HG02973 (cell line): ENCODE results near the gene EHMT1.

Source experiments
- ATAC-seq: cut with Tn5 transposase; IDR thresholded peaks from one replicate; pipeline ENCODE4 v1.9.1; 2021; ENCODE audit warnings: moderate library complexity; ENCODE audit not compliant: unreplicated experiment

Gene EHMT1

DNA sequence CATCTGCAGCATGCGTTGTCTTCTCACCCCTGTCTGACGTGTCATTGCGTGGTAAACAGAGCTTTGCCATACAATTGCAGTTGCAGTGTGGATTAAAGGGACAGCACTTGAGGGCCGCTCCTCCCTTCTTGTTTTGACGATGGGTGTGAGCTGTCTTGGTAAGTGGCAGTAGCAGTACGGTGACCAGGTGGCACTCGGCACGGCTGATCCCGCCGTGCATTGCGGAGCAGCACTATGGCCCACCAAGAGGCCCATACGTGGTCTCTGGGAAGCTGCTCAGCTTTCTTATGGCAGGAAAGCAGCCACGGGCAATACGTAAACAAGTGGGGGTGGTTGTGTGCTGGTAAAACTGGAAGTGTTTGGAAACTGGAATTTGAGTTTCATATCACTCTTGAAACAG, 25.1 kb downstream of the EHMT1 start:
- ATAC-seq = no peak

DNA sequence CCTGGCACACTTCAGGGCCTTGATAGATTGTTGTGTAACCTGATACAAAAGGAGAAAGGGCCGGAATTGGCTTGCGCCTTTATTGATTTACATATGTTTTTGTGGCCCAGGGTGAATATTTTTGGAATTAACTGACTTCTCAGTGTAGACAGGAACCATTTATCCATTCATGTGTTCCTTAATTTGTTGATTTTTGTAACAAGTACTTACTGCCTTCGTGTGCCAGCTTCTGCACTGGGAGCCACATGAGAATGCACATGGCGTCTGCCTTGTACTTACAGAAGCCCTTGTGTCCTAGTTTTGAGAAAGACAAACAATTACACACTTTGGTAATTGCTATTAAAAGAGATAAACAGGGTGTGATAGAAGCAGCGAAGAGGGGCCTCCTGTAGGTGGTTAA, 26.4 kb downstream of the EHMT1 start:
- no peak for ATAC-seq

DNA sequence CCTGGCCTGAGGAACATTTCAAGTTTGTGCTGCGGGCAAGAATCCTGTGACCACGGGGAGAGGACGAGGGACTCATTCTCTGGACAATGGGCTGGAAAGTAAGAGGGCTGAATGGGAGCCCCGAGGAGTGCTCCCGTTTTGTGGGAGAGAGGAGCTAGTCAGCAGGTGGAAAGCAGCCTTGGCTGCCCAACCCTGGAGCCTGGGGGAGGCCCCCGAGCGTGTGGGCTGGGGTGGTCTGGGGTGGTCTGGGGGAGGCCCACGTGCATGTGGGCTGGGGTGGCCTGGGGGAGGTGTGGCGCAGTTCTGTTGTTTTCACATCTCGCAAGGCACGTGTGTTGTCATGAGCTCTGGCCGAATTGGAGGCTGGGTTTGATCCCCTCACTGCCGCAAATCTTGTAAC, 27.5 kb downstream of the EHMT1 start:
- ATAC-seq = no peak

DNA sequence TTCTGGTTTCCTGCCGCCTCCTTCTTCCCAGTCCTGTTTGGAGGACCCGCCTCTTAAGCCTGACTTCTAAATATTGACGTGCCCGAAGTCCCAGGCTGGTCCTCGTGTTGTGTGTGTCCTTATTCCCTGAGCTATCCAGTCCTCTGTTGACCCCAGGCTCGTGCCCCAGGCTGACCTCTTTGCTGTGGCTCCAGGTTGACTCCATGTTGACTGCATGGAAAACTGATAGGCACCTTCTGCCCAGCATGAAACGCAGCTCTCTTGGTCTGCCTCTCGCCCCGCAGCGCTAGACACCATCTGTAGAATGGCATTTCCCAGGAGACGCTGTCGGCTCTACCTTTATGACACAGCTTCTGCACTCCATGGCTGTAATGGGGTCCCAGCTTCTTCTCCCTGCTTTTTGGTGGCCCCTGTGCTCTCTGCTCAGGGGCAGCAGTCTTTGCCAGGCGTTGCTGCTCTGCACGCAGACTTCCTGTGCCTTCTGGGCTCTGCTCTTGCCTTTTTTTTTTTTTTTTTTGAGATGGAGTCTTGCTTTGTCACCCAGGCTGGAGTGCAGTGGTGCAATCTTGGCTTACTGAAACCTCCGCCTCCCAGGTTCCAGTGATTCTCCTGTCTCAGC, 28.4 kb downstream of the EHMT1 start:
- no peak for ATAC-seq

DNA sequence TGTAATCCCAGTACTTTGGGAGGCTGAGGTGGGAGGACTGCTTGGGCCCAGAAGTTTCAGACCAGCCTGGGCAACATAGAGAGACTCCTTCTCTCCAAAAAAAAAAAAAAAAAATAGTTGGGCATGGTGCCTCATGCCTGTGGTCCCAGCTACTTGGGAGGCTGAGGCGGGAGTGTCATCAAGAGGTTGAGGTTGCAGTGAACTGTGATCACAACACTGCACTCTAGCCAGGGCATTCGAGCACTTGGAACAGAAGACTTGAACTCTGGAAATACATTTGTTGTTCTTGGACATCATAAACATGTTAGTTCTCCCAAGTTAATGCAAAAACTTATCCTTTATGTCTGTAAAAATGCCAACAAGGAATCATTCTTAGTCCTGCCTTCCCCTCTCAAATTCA, 29.6 kb downstream of the EHMT1 start:
- ATAC-seq = no peak

DNA sequence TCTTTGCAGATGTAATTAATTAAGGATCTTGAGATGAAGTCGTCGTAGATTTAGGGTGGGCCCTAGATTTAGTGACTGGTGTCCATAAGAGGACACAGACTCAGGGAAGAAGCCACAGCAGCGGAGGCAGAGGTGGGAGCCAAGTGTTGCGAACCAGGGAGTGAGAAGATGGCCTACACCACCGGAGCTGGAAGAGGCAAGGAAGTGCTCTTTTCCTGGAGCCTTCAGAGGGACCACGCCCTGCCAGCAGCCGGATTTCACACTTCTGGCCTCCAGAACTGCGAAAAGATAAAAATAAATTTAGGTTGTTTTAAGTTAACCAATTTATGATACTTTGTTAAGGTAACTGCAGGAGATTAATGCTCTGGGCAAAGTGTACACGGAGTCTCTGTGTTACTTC, 30.7 kb downstream of the EHMT1 start:
- no peak for ATAC-seq

DNA sequence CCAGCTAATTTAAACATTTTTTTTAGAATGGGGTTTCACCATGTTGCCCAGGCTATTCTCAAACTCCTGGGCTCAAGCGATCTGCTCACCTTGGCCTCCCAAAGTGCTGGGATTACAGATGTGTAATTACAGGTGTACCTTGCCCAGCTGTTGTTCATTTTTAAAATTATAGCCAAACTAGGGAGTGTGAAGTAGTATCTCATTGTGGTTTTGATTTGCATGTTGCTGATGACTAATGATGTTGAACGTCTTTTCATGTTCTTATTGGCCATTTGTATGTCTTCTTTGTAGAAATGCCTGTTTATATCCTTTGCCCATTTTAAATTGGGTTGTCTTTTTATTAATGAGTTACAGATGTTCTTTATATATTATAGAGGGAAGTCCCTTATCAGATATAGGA, 31.5 kb downstream of the EHMT1 start:
- no peak for ATAC-seq

DNA sequence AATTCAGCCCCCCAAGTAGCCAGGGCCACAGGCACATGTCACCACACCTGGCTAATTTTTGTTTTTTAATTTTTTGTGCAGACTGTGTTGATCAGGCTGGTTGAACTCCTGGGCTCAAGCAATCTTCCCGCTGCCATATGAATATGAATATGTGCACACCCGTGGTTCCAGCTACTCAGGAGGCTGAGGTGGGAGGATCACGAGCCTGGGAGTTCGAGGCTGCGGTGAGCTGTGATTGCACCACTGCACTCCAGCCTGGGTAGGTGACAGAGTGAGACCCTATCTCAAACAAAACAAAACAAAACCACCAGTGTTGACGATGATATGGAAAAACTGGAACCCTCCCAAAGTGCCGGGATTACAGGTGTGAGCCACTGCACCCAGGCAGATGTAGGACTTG, 32.0 kb downstream of the EHMT1 start:
- ATAC-seq = no peak

DNA sequence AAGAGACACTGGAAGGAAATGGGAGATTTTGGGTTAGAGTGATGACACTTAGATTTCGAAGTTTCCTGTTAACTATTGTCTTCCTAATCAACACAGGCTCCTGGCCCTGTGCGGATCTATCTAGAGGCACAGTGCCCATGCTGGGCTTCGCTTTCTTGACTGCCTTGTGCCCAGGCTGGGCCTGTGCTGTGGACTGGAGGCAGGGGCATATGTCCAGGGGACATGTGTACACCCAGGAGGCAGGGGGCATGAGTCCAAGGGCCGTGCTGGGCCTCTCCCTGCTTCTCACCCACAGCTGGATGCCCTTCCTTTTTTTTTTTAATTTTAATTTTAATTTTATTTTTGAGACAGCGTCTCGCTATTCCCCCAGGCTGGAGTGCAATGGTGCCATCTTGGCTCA, 37.6 kb downstream of the EHMT1 start:
- no peak for ATAC-seq

DNA sequence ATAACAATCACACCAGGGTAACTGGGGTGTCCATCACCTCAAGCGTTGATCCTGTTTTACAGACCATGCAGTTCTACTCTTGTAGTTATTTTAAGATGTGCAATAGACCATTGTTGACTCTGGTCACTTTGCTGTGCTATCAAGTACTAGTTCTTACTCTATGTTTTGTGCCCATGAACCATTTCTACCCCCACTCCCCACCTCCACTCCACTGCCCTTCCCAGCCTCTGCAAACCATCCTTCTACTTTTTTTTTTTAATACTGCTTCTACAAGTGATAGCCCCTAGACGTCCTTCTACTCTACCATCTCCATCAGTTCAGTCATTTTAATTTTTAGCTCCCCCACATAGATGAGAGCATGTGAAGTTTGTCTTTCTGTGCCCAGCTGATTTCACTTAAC, 38.8 kb downstream of the EHMT1 start:
- ATAC-seq = no peak

DNA sequence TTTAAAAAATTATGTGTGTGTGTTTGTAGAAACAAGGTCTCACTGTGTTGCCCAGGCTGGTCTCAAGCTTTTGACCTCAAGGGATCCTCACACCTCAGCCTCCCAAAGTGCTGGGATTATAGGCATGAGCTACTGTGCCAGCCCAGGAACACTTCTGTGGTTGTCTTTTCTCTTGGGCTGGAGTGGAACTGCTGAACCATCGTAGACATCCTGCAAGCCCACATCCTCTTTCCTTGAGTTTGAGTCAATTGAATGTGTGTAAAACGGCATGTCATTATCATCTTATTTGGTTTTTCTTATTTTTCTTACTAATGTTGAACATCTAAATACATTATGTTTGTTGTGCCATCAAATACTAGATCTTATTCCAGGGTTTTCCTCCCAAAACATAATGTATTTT, 40.0 kb downstream of the EHMT1 start:
- no peak for ATAC-seq

DNA sequence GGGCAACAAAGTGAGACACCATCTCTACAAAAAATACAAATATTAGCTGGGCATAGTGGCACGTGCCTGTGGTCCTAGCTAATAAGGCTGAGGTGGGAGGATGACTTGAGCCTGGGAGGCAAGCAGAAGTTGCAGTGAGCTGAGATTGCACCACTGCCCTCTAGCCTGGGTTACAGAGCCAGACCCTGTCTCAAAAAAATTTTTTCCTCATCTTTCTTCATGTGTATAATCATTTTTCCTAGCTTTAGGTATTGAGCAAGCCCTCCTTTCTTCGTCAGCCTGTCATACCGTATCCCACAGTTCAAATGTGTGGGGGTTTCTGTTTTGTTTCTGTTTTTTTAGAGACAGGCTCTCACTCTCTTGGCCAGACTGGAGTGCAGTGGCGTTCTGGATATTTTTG, 41.3 kb downstream of the EHMT1 start:
- no peak for ATAC-seq

DNA sequence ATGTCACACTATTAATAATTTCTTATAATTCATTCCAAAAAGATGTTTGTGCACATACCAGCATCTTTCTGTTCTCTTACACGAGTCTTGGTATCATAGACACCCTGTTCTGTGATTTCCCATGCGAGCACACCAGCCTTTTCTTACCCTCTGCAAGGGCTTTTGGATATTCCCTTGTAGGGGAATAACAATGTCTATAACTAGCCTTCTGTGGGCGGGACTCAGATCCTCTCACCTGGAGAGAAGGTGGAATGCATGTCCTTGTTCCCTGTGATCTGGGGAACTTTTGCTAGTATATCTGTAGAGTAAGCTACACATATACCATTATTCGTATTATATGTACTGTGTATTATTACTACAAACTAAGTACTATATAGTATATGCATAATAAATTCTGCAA, 44.8 kb downstream of the EHMT1 start:
- ATAC-seq = no peak

DNA sequence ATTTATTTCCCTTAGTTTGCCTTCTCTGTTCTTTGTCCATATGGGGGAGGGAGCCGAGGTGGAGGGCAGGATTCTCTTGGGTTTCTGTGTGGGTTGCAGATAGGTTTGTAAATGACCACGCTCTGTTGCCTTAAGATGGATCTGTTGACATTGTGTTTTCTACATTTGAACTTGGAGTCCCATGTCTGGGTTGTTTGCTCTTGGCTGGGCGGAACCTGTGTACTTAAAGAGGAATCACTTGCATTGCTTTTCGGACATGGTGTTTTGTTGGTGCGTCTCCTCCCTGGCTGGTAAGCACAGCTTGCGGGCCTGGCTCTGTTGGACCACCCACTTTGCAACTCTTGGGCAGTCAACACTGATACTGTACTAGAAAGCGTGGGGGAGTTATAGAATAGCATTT, 45.9 kb downstream of the EHMT1 start:
- ATAC-seq = no peak

DNA sequence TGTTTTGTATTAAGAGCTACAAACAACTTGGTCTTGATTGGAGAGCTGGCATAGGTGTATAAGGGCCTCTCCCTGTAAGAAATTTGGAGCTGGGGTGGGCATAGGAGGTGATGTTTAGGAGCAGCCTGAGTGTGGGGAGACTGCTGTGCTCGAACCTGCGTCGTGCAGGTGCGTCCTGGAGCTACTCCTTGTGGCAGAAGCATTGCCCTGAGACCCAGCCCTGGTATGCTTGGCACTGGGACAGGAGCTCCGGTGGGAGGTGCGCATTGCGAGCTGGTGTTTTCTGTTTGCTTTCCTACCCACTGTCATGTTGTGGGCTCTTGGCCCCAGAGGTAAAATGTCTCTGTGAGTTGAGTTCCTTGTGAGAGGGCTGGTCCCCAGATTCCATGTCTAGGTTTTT, 46.4 kb downstream of the EHMT1 start:
- ATAC-seq = no peak

DNA sequence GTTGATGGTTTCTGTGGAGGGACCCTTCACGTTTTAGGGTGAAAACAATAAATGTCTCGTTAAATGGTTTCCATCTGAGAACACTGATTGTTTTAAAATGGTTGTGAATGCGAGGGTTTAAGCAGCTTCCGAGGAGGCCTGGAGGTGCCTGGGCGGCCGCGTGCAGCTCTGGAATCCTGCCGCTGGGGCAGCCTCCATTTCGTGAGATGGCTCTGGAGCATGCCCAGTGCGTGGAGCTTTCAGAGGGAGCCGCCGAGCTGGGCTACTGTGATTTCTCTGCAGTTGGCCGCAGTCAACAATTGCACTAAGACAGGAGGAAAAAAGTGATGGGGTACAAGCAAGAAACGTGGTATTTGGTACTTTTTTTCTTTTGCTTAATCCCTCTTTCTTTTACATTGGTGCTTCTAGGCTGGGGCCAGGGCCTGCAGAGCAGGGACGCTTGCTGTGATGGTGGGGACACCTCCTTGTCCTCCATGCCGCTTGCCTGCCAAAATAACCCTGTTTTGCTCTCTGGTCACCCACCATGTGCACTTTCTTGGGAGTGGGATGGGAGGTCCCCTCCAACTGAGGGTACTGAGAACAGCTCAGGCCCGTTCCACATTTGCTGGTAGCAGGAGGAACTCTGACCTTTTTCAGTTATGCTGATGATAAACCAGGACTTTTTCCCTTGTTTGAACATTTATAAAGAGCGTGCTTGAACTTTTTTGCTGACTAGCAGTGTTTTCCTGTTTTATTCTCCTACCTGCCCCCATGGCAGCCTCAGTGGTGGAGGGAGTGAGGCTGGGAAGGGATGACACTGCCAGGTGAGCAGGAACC, 47.1 kb downstream of the EHMT1 start:
- ATAC-seq = no peak

DNA sequence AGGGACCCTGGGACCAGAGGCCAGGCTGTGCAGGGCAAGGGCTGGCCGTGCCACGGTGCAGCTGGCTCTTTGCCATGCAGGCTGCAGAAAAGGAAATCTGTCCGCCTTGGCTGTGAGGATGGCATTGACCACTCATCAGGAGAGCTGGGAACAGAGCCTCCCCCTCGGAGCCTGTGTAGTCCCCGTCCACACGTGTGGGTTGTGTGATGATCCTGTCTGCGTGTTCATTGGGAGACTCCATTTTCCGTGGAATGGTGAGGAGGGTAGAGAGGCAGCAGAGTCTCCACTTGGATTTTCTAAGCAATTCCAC, 47.7 kb downstream of the EHMT1 start:
- ATAC-seq = no peak

DNA sequence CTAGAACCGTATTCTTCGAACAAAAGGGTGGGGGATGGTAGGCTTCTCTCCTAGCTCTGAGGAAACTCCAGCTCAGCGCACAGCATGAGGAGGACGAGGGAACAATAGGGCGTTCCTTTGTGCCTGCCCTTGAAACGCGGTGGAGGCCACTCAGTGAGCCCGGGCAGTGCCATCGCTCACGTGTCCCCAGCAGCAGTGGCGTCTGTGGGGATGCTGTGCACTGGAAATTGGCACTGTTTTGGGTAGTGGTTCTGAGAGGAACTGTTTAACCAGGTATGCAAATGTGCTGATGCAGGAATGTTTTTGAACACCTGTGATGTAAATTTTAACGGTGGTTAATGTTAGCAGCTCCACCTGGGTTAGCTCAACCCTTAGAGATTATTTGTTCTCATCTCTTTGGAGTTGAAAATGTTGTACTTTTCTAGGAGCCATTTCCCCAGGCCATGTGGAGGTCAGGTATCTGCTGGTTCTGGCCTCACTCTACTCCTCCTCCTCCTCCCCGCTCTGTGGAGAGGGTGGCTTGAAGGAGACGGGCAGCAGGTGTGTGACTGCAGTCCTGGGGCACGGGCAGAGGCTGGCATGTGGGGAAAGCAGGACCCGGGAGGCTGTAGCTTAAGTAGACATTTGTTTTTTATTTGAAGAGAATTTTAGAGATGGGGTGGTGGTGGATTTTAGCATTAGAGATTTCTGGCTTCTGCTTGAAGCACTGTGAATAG, 48.3 kb downstream of the EHMT1 start:
- no peak for ATAC-seq

DNA sequence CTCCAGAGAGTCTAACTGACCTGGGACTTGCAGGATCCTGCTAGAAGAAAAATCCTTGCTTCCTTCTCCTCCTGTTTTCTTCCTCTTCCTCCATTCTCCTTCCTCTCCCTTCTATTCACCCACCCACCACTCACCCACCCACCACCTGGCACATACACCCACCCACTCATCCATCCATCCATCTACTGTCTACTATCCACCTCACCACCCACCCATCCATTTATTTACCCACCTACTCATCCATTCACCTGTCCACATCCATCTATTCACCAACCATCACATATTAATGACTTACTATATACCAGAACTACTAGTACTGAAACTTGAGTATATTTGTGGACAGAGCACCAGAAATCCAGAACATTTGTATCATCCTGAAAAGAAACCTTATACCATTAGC, 49.4 kb downstream of the EHMT1 start:
- ATAC-seq = no peak

DNA sequence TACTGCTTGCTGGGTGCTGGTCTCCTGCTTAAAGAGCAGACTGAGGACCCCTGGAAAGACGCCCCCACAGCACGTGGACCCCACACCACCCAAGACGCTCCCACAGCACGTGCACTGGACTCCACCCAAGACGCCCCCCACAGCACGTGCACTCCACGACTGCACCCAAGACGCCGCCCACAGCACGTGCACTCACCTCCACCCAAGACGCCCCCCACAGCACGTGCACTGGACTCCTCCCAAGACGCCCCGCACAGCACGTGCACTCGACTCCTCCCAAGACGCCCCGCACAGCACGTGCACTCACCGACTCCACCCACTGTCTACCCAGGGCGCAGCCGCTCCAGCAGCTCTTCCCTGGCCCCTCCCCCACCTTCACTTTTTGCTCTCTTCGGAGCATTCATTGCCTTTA, 50.5 kb downstream of the EHMT1 start:
- ATAC-seq = no peak

DNA sequence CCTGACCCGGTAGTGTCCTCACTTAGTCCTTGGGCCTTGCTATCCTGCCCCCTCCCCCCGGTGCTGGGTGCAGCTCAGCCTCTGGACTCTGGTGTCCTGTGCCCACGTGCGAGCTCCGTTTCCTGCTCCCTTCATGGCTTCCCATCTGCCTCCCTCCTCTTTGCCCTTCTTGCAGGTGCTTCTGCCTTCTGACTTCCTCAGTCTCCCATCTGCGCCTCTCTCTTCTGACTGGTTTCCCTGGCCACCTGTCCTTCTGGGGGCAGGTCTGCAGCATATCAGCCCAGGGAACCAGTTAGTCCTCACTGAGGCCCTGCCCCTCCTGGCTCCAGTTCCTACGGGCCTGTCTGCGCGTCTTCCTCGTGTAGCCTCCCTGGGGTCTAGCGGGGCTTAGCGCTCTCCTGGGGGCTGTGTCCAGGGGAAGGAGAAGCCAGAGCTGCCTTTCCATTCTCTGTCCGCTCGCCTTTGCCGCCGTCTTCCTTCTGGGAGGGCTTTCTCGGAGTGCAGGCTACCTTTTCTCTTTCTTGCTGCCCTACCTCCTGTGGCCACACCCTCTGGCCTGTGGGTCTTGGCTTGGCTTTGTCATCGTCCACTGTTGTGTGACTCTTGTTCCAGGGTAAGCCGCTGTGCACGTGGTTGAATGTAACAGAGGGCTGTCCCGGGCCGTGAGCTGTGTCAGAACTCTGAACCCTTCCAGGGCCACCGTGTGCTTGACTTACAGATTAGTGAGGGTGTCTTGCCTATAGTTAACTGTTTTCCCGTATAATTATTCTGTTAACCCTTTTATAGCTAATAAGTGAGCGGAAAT, 51.8 kb downstream of the EHMT1 start:
- ATAC-seq = no peak

DNA sequence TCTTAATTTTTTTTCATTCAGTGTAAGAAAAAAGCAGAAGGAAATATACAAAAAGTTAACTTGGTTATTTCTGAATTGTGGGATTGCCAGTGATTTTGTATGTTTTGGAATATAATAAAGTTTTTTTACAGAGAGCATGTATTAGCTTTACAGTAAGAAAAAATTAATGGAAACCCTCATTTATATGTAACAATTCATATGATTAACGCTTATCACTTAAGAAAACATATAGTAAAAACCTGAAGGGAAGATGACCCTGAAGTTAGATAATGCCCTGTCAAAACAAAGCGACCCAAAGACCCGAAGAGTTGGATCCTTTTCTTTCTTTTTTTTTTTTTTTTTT, 52.4 kb downstream of the EHMT1 start:
- ATAC-seq = no peak
